HG02798 (cell line): ENCODE results near the gene CFAP298.
A peak's percentile ranks its signal among the peaks of the same experiment; 100 is the strongest.
"Not testable (repeated sequence)": the region's sequence is repeated elsewhere in the genome, so short reads cannot be mapped to it uniquely, and the experiment has no call there.

ENCODE experiments used
- ATAC-seq: cut with Tn5 transposase; IDR thresholded peaks from one replicate; pipeline ENCODE4 v1.9.1; 2021; ENCODE audit warnings: mild to moderate bottlenecking; ENCODE audit not compliant: unreplicated experiment, poor library complexity

Gene CFAP298

DNA sequence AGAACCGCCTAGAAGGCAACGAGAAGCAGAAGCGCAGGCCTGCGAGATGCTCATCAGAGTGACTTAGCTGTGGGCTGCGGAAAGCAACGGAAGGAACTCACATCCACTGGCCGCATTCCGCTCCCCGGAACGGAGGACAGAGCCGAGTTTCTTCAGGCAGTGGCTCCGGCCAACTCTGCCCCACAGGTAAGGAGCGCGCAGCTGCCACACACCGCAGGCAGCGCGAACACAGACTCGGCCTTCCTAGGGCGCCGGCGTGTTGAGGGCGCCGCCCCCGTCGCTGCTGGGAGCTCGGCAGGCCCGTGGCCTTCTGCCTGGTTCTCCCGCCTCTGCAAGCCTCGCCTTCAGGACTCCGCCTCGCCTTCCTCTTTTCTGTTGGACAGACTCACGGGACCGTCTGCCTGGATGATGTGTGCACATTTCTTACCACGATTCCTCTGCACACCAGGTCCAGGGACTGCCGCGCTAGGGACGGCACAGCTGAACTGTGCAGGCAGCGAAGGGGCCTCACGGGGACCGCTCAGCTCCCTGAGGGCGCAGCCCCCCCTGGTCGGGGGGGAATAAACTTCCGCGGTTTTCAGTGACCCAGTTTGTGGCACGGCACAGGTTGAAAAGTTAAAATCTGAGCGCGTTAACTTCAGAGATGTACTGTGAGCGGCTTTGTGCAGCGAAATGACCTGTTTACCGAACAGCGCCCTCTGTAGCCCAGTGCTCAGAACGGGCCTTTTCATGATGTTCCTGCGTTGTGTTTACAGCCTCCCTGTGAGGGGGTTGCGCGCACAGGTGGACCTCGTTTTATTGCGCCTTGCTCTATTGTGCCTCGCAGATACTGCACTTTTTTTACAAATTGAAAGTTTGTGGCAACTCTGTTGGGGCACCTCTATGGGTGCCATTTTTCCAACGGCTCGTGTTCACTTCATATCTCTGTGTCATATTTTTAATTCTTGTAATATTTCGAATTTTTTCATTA lies 42.6 kb downstream of the CFAP298 start:
- peak; percentile 84 for ATAC-seq

DNA sequence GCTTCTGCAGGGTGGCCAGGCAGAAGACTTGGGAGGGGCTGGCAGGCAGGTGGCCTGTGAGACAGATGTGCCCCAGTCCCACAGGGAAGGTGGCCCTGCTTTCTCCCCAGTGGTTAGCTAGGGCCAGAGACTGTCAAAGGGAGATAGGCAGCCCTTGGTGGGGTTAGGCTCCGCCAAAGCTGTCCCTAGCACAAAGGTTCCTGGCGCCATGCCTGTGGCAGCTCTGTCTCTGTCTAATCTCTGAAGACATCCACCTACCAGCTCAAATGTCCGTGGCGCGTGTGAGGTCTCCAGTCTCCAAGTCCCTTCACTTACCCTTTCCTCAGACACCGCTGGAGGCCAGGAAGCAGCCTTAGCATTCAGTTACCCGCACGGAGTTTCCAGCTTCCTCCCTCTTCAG lies 44.6 kb downstream of the CFAP298 start:
- no peak for ATAC-seq

DNA sequence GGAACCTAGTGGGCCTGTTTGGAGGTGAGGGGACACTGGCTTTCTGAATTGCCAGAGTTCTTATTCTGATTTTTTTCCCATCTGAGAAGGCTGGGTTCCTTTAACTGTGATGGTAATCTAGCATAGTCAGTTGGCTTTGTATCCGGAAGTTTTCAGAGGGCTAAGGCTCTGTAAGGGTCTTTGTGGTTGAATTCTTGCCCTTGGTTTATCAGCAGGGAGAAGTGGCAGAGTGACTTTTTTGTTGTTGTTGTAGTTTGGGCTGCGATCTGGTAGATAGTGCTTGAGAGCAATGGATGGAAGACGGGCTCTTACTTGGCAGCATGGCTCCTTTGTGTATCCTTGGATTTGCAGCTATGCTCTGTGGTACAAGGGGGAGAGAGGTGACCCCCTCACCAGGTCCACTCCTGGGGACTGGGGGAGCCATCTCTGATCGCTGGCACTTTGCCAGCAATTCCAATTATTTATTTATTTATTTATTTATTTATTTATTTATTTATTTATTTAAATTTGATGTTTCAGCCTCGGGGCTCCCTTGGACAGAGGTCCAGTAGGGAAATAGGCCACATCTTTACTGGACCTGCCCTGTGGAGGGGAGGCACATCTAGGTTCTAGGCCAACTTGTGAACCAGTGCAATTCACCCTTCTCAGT lies 45.3 kb downstream of the CFAP298 start:
- no peak for ATAC-seq

DNA sequence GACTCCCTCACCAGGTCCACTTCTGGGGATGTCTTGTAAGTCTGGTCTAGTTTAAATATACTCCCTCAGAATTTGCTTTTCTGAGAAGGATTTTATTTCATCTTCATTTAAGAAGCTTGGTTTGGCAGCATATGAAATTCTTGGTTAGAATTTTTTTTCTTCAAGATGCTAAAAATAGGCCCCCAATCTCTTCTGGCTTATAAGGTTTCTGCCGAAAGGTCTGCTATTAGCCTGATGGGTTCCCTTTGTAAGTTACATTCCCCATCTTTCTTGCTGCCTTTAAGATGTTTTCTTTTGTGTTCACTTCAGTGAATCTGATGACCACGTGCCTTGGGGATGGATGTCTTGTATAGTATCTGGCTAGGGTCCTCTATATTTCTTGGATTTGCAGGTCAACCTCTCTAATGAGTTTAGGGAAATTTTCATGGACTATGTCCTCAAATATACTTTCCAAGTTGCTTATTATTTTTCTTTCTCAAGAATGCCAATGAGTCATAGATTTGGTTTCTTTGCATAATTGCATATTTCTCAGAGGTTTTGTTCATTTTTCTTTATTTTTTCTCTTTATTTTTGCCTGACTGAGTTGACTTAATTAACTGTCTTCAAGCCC lies 46.2 kb downstream of the CFAP298 start:
- ATAC-seq: no peak

DNA sequence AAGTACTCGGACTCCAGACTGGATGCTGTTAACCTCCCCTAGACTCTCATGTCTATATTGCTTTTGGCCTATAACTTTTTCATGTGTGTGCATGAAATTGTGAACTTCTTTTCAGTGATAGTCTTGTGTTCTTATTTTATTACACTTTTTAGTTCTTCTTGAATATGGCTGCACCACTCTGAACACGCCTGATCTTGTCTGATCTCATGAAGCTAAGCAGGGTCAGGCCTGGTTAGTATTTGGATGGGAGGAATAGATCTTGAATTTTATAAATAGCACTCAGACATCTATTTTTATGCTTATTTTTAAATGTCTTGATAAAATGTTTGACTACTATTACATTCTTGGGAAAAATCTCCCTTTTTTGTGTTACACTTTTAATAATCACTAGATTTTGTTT lies 49.3 kb downstream of the CFAP298 start:
- no peak for ATAC-seq

DNA sequence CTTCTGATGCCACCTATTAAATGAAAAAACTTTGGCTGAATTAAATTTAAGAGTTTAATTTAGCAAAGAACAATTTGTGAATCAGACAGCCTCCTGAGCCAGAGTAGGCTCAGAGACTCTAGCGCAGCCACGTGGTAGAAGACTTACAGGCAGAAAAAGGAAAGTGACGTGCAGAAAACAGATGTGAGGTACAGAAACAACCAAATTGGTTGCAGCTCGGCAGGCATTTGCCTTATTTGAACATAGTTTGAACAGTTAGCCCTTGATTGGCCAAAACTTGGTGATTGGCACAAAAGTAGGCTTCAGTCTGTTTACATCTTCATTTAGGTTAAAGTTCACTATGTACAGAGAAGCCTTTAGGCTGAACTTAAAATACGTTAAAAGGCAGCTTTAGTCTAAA lies 49.8 kb downstream of the CFAP298 start:
- no peak for ATAC-seq

DNA sequence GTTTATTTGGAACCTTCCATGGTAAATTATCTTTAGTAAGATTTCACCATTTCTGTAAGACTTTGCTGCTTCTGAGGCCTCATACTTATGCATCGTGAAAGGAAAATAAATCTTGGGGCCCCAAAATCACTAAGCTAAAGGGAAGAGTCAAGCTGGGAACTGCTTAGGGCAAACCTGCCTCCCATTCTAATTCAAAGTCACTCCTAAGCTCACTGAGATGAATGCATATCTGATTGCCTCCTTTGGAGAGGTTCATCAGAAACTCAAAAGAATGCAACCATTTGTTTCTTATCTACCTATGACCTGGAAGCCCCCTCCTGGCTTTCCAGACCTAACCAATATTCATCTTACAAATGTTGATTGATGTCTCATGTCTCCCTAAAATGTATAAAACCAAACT lies 50.7 kb downstream of the CFAP298 start:
- not testable (repeated sequence) for ATAC-seq

DNA sequence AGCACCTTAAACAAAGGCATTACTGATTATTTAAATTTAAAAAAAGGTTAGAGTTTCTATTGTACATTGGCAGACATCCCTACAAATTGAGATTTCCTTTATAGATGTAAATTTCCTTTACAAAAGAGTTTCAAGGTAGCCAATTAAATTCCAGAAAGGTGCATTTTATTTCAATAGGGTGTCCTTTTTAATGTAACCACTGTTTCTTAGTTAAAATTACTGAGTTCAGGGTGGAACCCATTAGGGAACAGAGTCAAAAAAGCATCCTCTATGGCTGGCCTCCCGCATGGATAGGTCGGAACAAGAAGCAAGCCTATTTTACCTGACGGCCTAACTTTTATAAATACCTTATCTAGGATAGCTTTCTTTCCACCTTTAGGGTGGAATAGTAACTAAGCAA lies 51.3 kb downstream of the CFAP298 start:
- ATAC-seq: no peak

DNA sequence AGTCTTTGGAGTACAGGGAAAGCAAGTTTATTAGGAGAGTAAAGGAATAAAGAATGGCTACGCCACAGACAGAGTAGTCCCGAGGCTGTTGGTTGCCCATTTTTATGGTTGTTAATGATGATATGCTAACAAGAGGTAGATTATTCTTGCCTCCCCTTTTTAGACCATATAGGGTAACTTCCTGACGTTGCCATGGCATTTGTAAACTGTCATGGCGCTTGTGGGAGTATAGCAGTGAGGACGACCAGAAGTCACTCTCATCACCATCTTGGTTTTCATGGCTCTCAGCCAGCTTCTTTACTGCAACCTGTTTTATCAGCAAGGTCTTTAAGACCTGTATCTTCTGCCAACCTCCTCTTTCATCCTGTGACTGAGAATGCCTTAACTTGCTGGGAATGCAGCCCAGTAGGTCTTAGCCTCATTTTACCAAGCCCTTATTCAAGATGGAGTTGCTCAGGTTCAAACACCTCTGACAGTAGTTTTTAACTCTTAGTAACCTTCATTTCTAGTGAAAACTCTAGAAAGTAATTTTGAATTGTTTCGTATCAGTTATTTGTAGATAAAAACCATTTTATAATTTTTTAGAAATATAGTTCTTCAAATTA lies 53.1 kb downstream of the CFAP298 start:
- ATAC-seq: no peak

DNA sequence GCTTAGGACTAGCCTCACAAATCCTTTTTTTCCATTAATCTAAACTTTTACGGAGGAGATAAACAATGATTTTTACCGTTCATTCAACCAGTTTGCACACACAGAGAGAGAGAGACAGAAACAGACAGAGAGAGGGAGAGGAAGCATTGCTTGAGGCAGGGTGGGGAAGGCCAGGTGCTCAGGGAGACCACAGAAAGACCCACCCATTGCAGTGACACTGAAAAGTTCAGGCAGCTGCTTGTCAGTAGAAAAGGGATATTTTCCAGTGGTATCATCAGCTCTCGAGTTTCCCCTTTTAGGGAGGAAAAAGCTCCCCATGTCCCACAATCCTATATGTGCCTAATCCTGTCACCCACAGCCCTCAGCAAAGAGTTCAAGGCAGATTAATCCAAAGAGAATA lies 54.1 kb downstream of the CFAP298 start:
- no peak for ATAC-seq

DNA sequence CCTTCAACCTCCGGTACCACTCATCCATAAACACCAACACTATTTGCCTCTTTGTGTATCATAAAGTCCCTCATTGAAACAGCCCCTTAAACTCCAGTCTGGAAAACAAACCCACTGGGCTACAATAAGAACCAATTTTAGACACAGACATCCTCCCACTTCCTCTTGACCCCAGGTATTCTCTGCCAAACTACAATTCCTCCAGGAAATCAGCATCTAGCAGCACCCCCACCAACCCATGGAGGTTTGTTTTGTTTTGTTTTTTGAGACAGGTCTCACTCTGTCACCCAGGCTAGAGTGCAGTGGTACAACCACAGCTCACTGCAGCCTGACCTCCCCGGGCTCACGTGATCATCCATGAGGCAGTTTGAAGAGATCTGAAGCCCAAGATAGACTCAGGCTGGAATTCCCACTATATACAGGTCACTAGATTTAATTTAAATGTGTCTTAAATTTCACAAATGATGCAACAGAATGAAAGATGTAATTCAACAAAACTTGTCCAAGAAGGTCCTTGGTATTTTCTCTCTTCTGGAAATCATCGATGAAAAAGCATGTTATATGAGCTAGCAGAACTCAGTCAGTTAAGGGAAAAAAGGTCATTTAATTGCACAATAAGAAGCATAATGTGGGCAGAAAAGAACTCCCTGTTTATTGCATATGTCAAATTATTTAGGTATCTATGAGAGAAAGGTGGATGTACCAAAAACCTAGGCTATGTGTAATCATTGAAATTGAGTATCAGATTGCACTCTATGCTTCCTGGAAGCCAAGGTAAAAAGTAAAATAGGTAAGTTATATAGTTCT lies 57.1 kb downstream of the CFAP298 start:
- no peak for ATAC-seq

DNA sequence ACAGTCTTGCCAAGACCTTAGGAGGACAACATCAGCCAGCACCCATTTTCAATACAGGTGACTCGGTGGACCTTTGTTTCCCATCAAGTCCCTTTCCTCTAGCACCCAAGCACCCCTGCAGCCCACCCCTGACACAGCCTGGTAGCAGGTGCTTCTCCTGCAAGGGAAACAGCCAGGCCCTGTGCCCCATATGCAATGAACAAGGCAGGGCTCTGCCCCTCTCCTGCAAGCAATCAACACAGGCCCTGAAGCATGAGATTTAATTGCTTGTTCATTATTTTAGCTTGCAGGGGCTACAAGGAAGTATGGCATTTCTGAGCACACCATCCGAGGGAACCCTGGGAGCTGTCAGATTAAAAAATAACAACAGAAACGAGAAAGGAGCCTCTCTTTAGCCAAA lies 62.3 kb downstream of the CFAP298 start:
- ATAC-seq: no peak

DNA sequence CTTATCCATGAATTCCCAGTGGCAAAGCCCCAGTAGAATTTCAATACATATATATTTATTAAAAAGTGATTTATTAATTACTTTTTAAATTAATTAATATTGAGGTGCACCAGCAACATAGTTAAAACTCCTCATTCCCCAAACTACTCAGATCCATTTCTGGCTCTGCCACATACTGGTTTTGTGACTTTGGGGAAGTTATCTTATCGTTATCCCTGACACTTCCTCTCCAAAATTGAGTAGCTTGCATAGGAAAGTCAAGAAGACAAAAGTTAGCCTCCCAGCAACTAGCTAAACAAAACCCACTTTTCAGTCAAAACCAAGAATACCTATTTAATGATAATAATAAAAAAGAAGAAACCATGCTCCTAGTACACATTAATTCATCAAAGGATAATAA lies 62.7 kb downstream of the CFAP298 start:
- ATAC-seq: no peak
